GM12873 (cell line): ENCODE data around the gene ATXN10.

ENCODE experiments used
- CTCF ChIP-seq: IDR thresholded peaks from 2 replicates; pipeline ENCODE4 v1.5.1; 2012; ENCODE audit warnings: low read depth, mild to moderate bottlenecking, moderate library complexity, low read length, control low read depth; ENCODE audit not compliant: insufficient read depth; ENCODE audit errors: missing control alignments

Gene ATXN10

GRCh38 chr22:45678961-45679912 lies 7.6 kb downstream of the ATXN10 start:
- TF ChIP-seq CTCF: no peak

GRCh38 chr22:45680932-45681700 lies 9.5 kb downstream of the ATXN10 start:
- TF ChIP-seq CTCF: no peak

GRCh38 chr22:45682064-45682463 lies 10.4 kb downstream of the ATXN10 start:
- no peak for TF ChIP-seq CTCF

GRCh38 chr22:45683248-45683647 lies 11.6 kb downstream of the ATXN10 start:
- TF ChIP-seq CTCF: no peak

- no peak for TF ChIP-seq CTCF
These were observed 12.0 kb downstream of the ATXN10 start for GRCh38 chr22:45683680-45684079.

- no peak for TF ChIP-seq CTCF
These were observed 12.5 kb downstream of the ATXN10 start for GRCh38 chr22:45684169-45684568.
